ENCODE measurements around the gene PTPRD.

PTPRD gene

GRCh38 chr9:8600914-8601680, 2011.7 kb downstream of the PTPRD start:
- peak; percentile 79 for DNase-seq

DNA sequence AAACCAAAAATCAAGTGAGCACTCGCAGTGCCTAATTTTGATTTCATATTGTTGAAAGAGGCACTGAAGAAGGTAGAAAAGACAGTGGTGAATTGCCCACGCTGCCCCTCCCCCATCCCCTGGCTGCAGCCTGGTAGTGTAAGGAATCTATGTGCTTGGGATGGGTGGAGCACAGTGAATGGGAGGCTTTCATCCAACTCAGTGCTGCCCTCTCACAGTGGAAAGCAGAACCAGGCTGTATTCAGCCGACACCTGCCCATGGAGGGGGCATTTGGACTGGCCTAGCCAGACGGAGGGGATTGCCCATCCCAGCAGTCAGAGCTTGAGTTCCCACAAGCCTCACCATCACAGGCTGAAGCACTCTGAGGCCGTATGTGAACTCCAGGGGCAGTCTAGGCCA, 2012.9 kb downstream of the PTPRD start:
- no peak for DNase-seq

DNA sequence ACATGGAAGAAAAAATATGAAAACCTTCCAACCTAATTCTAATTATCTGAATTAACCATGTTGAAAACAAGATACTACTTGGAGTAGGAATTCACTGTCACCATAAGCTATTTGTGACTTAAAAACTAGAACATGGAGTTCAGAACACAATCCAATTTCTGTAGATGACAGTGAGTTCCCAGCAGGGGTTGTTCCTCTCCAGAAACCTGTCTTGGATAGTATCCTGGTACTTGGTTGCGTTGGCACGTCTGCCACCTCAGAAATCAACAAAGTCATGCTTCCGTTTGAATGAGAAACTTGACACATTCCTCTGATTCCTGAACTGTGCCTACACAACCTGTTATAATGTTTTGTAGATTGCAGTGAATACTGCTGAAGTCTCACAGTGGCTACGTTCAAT, 2023.3 kb downstream of the PTPRD start:
- no peak for DNase-seq

- no peak for DNase-seq
Observed at GRCh38 chr9:8585036-8585435, 2027.8 kb downstream of the PTPRD start.

DNA sequence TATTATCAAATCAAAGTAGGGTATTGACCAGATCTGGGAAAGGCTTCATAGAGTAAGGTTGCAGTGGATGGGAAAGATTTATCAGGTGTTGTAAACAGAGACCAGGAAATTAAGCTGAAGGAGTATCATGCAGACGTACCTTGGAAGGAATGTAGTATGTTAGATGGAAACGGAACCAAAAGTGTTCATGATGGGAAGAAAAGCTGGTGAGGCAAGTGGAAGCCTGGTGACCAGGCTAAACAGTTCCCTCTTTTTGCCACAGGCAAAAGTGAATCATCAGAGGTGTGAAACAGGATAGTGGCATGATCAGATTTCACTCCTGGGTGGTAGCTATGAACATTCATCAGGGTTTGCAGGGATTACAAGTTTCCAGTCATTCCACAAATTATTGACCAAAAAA, 2033.1 kb downstream of the PTPRD start:
- DNase-seq: no peak

DNA sequence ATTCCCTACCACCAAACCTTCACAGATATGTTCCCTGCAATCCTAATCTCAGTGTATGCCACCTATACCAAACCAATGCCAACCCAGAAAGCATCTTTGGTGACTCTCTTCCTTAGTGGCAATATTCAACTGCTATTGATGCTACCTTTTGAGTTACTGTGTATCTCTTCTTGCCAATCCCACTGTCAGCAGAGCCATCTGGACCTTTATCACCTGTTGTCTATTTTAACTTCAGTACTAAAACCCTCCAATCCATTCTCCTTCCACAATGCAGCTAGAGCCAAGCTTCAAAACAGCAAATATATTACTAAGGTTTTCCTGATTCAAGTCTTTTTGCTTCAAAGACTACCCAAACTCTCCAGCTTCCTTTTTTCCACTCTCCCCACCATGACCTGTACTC, 2036.1 kb downstream of the PTPRD start:
- no peak for DNase-seq

DNA sequence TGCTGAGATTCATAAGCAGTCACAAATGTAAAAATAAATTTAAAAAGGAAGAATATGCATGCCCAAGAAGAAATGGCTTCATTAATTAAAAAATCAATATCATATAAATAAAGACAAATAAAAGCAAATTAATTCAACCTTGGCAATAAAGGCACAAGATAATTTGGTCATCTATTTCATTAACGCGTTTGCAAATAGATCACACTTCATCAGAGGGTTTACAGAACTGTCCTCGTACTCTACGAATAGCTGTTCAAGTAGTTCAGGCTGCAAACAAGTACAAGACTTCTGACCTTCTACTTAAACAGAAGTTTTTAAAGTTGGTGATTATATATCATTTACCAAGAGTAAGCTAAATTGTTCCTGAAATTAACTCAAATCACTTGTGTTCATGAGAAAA, 2038.0 kb downstream of the PTPRD start:
- DNase-seq: no peak

DNA sequence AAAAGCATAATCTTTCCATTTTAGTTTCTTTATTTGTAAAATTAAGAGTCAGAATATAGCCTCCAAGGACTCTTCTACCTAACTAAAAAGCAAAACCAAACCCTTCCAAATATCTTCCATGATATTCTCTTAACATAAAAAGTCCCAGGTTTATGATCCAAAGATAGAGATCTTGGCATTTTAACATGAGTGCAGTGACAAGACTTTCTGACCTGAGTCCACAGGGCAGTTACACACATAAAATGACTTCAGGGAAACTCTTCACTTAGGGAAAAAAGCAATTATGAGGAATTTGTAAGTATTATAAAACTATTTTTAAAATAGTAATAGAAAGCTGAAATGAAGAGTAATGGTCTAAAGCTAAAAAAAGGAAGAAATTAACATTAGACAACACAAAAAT, 2040.6 kb downstream of the PTPRD start:
- no peak for DNase-seq

DNA sequence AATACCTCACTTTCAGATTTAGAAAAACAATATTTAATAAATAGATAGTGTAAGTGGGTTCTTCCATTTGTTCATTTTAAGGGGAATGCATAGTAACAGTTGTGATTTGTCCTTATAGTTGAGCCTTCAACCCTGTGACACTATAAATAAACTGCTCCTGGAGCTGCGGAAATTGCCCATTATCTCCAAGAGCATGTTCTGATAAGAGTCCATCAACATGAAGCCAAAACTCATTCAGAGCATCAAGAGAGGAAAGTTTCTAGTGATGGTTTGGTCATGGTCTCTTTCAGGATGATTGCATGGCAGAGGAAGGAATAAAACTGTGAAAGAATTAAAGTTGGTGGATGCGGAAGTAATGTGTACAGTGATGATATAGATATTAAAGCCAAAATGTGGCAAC, 2041.2 kb downstream of the PTPRD start:
- DNase-seq: no peak

GRCh38 chr9:8570776-8571175, 2042.0 kb downstream of the PTPRD start:
- DNase-seq: no peak

DNA sequence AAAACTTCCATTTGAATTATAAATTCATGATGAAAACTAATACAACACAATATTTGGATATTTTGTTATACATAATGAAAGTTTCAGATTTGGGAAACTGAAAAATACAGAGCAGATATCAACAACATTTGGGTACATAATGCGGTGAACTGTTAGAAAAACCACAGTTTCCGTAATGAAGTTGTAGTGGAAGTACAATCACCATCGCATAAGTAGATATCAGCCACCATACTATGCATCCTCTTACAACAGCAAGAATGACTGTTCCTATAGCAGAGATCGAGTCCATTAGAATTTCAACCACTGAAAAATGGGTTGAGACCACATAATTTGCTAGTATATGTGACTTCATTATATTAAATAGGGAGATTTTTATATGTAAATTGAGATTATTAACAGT, 2043.0 kb downstream of the PTPRD start:
- no peak for DNase-seq

DNA sequence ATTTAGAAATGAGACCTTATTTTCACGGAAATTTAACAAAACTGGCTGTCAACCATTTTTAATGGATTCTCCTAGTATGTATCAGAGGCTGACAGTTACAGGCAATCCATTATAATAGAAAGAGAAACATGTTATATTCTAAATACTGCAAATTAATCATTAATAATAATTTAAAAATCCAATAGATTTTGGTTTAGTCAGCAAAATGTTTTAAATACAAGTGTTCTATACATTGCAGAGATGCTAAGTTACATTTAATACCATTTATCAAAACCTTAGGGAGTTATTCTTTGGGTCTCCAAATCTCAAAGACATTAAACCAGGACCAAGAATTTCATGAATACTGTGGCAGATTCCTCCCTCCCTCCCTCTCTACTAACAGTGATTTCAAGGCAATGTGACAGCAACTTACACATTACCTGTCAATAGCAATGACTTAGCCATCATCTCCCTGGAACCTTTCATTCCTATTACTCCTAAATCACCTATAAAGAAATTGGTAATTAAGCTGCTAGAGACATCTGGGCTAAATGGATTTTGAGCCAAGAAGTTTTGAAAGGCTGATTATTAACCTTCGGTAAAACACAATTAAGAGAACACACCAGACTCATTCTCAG, 2044.7 kb downstream of the PTPRD start:
- no peak for DNase-seq

- DNase-seq: no peak
Observed at GRCh38 chr9:8564960-8565359, 2047.8 kb downstream of the PTPRD start.

- no peak for DNase-seq
Observed at GRCh38 chr9:8560560-8561525, 2052.0 kb downstream of the PTPRD start.

GRCh38 chr9:8558176-8558575, 2054.6 kb downstream of the PTPRD start:
- DNase-seq: no peak

DNA sequence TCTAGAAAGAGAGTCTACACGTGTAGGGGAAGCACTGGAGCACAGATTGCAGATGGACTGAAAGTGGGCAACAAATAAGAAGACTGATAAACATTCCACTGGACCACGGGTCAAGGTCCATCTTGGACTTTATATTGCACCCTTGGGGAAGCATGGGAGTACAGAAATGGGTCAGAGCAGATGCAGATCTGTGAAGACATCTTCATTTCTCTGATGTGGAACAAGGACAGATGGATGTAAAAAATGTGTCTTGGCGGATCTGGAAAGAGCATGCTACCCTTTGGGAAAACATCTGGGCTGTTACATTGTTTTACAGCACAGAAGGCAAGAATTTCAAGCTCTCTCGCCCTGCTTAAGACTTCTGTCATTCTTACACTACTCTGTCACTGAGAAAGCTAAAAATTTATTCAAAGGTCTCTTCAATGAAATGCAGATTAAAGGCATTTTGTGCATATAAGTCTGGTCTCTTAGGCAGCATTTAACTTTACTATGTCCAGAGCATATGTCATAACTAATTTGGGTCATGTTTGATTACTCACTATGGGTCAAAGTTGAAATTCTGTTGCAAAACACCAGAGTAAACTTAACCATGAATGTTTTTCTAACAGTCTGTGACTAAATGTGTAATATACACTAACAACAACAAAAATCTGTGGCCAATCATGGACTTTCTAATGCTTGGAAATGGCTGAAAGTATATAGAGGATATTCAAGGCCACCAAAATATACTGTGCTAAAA, 2056.9 kb downstream of the PTPRD start:
- DNase-seq: no peak

DNA sequence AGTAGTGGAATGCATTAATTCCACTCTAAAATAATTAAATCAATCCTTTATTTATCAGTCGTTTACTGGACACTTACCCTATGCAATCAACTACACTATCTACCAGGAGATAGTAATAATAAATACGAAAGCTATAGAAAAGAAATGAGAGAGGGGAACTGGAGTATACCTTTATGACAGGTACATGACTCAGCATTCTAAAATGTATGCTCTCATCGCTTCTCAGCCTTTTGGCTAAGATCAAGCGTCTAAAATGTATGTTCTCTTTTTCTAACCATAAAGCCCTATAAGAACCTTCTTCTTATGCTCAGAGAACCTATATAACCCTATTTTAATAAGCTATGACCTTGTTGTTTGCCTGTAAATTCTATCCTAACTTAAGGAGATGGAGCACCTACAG, 2059.4 kb downstream of the PTPRD start:
- no peak for DNase-seq

DNA sequence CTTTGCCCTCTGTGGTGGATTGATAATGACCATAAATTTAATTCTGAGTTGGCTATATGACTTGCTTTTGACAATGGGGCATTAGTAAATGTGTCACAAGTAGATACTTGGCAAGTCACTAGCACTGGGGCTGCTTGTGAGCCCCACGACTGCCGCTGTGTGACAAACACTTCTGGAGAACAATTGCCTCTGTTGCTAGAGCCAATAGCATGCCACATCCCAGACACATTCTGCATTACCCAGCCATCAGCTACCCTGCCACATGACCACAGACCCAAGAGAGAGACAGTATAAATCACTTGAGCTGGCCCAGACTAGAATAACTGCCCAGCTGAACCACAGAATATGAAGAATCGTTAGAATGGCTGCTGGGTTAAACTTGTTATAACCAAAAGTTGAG, 2060.1 kb downstream of the PTPRD start:
- DNase-seq: peak; percentile 82

- no peak for DNase-seq
Observed at GRCh38 chr9:8549214-8549613, 2063.6 kb downstream of the PTPRD start.

DNA sequence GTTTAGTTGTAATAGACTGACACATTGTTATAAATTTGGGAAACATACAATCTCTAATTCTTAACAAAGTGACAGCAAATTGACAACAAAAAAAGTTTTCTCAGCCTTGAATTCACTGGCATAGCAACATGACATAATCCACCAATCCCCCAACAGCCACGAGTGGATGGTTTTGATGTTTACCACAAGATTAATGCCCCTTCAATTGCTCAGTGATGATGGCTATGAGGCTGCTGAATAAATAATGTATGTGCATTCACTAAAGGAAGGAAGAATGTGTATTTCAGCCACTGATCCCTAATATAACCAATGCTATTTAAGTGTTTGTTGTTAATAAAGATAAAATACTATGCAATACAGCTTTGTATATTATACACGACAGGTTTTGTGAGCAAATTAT, 2069.6 kb downstream of the PTPRD start:
- DNase-seq: no peak

GRCh38 chr9:8542537-8542936, 2070.3 kb downstream of the PTPRD start:
- DNase-seq: no peak

DNA sequence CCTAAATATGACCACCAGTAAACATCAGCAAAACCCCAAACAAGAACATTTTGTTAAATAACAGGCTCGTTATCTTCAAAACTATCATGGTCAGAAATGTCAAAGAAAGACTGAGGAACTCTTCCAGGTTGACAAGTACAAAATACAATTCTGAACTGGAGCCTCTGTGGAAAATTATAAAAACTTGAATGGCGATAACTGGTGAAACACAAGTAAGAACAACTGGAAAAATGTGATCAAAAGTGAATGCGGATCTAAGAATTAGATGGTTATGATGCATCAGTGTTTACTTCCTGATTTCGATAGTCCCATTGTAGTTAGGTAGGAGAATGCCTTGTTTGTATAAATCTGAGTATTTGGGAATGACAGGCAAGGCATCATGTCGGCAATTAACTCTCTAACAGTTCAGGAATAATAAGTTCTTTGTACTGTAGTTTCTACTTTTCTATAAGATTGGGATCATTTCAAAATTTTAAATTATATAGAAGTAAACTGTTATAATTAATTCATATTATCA, 2073.1 kb downstream of the PTPRD start:
- DNase-seq: no peak

DNA sequence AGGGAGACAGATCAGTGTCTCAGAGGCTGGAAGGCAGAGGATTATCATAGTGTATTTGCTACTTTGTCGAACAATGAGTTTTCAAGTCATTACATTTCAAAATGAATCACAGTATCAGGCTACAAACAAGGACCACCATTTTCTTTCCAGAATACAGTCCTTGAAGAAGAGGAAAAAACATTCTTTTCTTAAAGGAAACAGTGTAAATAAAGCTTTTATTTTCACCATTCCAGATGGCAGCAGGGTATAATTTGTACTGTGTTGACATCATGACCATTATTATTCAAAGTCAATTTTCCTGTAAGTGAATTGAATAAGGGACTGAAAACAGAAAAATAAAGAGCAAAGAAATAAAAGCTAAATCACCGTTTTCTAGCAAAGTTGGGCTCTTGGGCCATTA, 2076.0 kb downstream of the PTPRD start:
- no peak for DNase-seq
